Mesodermal cell (in vitro differentiated cells): ENCODE data around the gene IGLL5.

Experiments used
- H3K27ac ChIP-seq: 2 replicates; pipeline ENCODE4 v1.7.0; 2013; ENCODE audit warnings: mild to moderate bottlenecking, low read depth, low read length, moderate library complexity; ENCODE audit not compliant: severe bottlenecking
- H3K36me3 ChIP-seq: 2 replicates; pipeline ENCODE4 v1.7.1; 2013; ENCODE audit warnings: mild to moderate bottlenecking, low read length, moderate library complexity; ENCODE audit not compliant: control insufficient read depth, insufficient read depth
- H3K4me1 ChIP-seq: one replicate; pipeline ENCODE4 v1.7.1; 2013; ENCODE audit warnings: mild to moderate bottlenecking, low read length; ENCODE audit not compliant: insufficient read depth, control insufficient read depth, poor library complexity, severe bottlenecking
- H3K4me3 ChIP-seq: 2 replicates; pipeline ENCODE4 v1.7.0; 2013; ENCODE audit warnings: low read length, control low read depth, mild to moderate bottlenecking; ENCODE audit not compliant: insufficient read depth, poor library complexity, severe bottlenecking; ENCODE audit errors: extremely low read depth
- H3K9me3 ChIP-seq: 2 replicates; pipeline ENCODE4 v1.7.1; 2013; ENCODE audit warnings: mild to moderate bottlenecking, low read length, moderate library complexity; ENCODE audit not compliant: control insufficient read depth
- WGBS, 2 experiments: methylation state at CpG; one replicate each; pipeline ENCODE4 v1.1.5; 2013; ENCODE audit warnings: missing lambda C conversion rate in 2 of 2; ENCODE audit not compliant: insufficient coverage in 2 of 2; 5-methylcytosine and 5-hydroxymethylcytosine counted together

IGLL5 gene

GRCh38 chr22:22865311-22866072, 22.1 kb upstream of the IGLL5 start:
- Histone ChIP-seq H3K4me1 (no peaks in the 10 kb centered on the region), H3K9me3 (no peaks in the 10 kb centered on the region), H3K4me3 (no peak overlapping the region), H3K27ac (no peak overlapping the region), H3K36me3 (no peaks in the 10 kb centered on the region)
- WGBS, 2 experiments = 81 to 92% methylated on average over 3 to 4 of the region's 5 CpGs

- no peak overlapping the region for H3K27ac ChIP-seq
- 65 to 72% methylated on average over 5 to 7 of the region's 8 CpGs for WGBS, 2 experiments
- H3K9me3 ChIP-seq = no peaks in the 10 kb centered on the region
- H3K4me3 ChIP-seq = no peak overlapping the region
- H3K36me3 ChIP-seq = no peaks in the 10 kb centered on the region
- no peaks in the 10 kb centered on the region for H3K4me1 ChIP-seq
Observed at GRCh38 chr22:22866381-22867111, 21.1 kb upstream of the IGLL5 start.

GRCh38 chr22:22867996-22868715, 19.5 kb upstream of the IGLL5 start:
- H3K4me1 ChIP-seq = no peaks in the 10 kb centered on the region
- H3K4me3 ChIP-seq = no peak overlapping the region
- H3K27ac ChIP-seq = no peak overlapping the region
- no peaks in the 10 kb centered on the region for H3K9me3 ChIP-seq
- H3K36me3 ChIP-seq = no peaks in the 10 kb centered on the region
- WGBS, 2 experiments = 81 to 82% methylated on average over 6 of the region's 6 CpGs

GRCh38 chr22:22870577-22871404, 16.8 kb upstream of the IGLL5 start:
- no peak overlapping the region for H3K27ac ChIP-seq

GRCh38 chr22:22871536-22872278, 15.9 kb upstream of the IGLL5 start:
- no peak overlapping the region for H3K27ac ChIP-seq
- H3K4me1 ChIP-seq = no peaks in the 10 kb centered on the region
- no peaks in the 10 kb centered on the region for H3K9me3 ChIP-seq
- no peaks in the 10 kb centered on the region for H3K36me3 ChIP-seq
- WGBS, 2 experiments = 83% methylated on average over 7 of the region's 10 CpGs
- no peak overlapping the region for H3K4me3 ChIP-seq

More at GRCh38 chr22:22870577-22871404, 16.8 kb upstream of the IGLL5 start:
- Histone ChIP-seq H3K9me3 (no peaks in the 10 kb centered on the region), H3K4me3 (no peak overlapping the region), H3K4me1 (no peaks in the 10 kb centered on the region), H3K36me3 (no peaks in the 10 kb centered on the region)
- 54 to 63% methylated on average over 5 to 6 of the region's 8 CpGs for WGBS, 2 experiments

- H3K4me3 ChIP-seq = no peak overlapping the region
- H3K27ac ChIP-seq = no peak overlapping the region
- H3K4me1 ChIP-seq = no peaks in the 10 kb centered on the region
- no peaks in the 10 kb centered on the region for H3K9me3 ChIP-seq
- no peaks in the 10 kb centered on the region for H3K36me3 ChIP-seq
- 78 to 85% methylated on average over 6 of the region's 8 CpGs for WGBS, 2 experiments
Observed at GRCh38 chr22:22872722-22873708, 14.6 kb upstream of the IGLL5 start.

GRCh38 chr22:22877523-22878210, 9.9 kb upstream of the IGLL5 start:
- Histone ChIP-seq H3K4me1 (no peaks in the 10 kb centered on the region), H3K4me3 (no peak overlapping the region), H3K9me3 (no peaks in the 10 kb centered on the region), H3K27ac (no peak overlapping the region), H3K36me3 (no peaks in the 10 kb centered on the region)
- 64 to 90% methylated on average over 1 to 2 of the region's 7 CpGs for WGBS, 2 experiments

- whole genome bisulfite sequencing, 2 experiments = 73 to 79% methylated on average over 2 of the region's 2 CpGs
- no peak overlapping the region for H3K4me3 ChIP-seq
- no peak overlapping the region for H3K27ac ChIP-seq
- no peaks in the 10 kb centered on the region for H3K4me1 ChIP-seq
- no peaks in the 10 kb centered on the region for H3K9me3 ChIP-seq
- no peaks in the 10 kb centered on the region for H3K36me3 ChIP-seq
Observed at GRCh38 chr22:22878211-22878570, 9.4 kb upstream of the IGLL5 start.
